ENCODE data around the gene LLGL2.

The LLGL2 gene

GRCh38 chr17:75548813-75549212 is 23.3 kb downstream of the LLGL2 start:
- in situ Hi-C loops (cut with MboI; ENCODE audit: low sequenced_read_pairs): no loop called here

- in situ Hi-C loops (cut with MboI; ENCODE audit: low sequenced_read_pairs): no loop called here
These were observed 24.0 kb downstream of the LLGL2 start for GRCh38 chr17:75549246-75550138.

GRCh38 chr17:75550139-75550465 is 24.6 kb downstream of the LLGL2 start:
- in situ Hi-C loops (cut with MboI; ENCODE audit: low sequenced_read_pairs): no loop called here

GRCh38 chr17:75551266-75551665 is 25.8 kb downstream of the LLGL2 start:
- in situ Hi-C loops (cut with MboI; ENCODE audit: low sequenced_read_pairs): no loop called here

- in situ Hi-C loops (cut with MboI; ENCODE audit: low sequenced_read_pairs): no loop called here
These were observed 27.2 kb downstream of the LLGL2 start for GRCh38 chr17:75552425-75553294.

- in situ Hi-C loops (cut with MboI; ENCODE audit: low sequenced_read_pairs): no loop called here
These were observed 28.0 kb downstream of the LLGL2 start for GRCh38 chr17:75553295-75554110.

GRCh38 chr17:75555679-75556153 is 30.2 kb downstream of the LLGL2 start:
- in situ Hi-C loops (cut with MboI; ENCODE audit: low sequenced_read_pairs): no loop called here

GRCh38 chr17:75557075-75557851 is 31.8 kb downstream of the LLGL2 start:
- in situ Hi-C loops (cut with MboI; ENCODE audit: low sequenced_read_pairs): no loop called here

- in situ Hi-C loops (cut with MboI; ENCODE audit: low sequenced_read_pairs): no loop called here
These were observed 32.6 kb downstream of the LLGL2 start for GRCh38 chr17:75557852-75558665.

GRCh38 chr17:75558666-75559530 is 33.4 kb downstream of the LLGL2 start:
- in situ Hi-C loops (cut with MboI; ENCODE audit: low sequenced_read_pairs): no loop called here

- in situ Hi-C loops (cut with MboI; ENCODE audit: low sequenced_read_pairs): no loop called here
These were observed 34.5 kb downstream of the LLGL2 start for GRCh38 chr17:75559958-75560533.

- in situ Hi-C loops (cut with MboI; ENCODE audit: low sequenced_read_pairs): no loop called here
These were observed 36.6 kb downstream of the LLGL2 start for GRCh38 chr17:75561927-75562603.

- in situ Hi-C loops (cut with MboI; ENCODE audit: low sequenced_read_pairs): no loop called here
These were observed 37.7 kb downstream of the LLGL2 start for GRCh38 chr17:75563063-75563758.

GRCh38 chr17:75564195-75564594 is 38.7 kb downstream of the LLGL2 start:
- in situ Hi-C loops (cut with MboI; ENCODE audit: low sequenced_read_pairs): no loop called here

- in situ Hi-C loops (cut with MboI; ENCODE audit: low sequenced_read_pairs): no loop called here
These were observed 39.6 kb downstream of the LLGL2 start for GRCh38 chr17:75565066-75565465.

- in situ Hi-C loops (cut with MboI; ENCODE audit: low sequenced_read_pairs): no loop called here
These were observed 40.1 kb downstream of the LLGL2 start for GRCh38 chr17:75565618-75566017.

- in situ Hi-C loops (cut with MboI; ENCODE audit: low sequenced_read_pairs): no loop called here
These were observed 40.9 kb downstream of the LLGL2 start for GRCh38 chr17:75566416-75566815.
